ENCODE data around the gene THSD7A. TPM values are rescaled to one million over a fixed set of nuclear protein-coding genes. Genes with fewer than 3 reads are reported as not detected.

The THSD7A gene
- total RNA-seq, 1 donor from 2014 or later, result 0.26 TPM

GRCh38 chr7:11492307-11492706 lies 339.7 kb downstream of the THSD7A start:
- Histone ChIP-seq H3K4me3 (ENCODE audit: low read depth, low read length) (no peak overlapping the region), H3K27me3 (ENCODE audit: control insufficient read depth, insufficient read depth, low read length) (no peaks in the 10 kb centered on the region), H3K36me3 (ENCODE audit: control insufficient read depth, insufficient read depth, low read length) (no peaks in the 10 kb centered on the region)
- peak; percentile 60 for DNase-seq (ENCODE audit: low read depth)
- FAIRE-seq, result no peak
- no peak for TF ChIP-seq CTCF (IDR thresholded peaks at IDR 0.05; ENCODE audit: insufficient read depth, low read length, severe bottlenecking)

- Histone ChIP-seq H3K36me3 (ENCODE audit: control insufficient read depth, insufficient read depth, low read length) (no peaks in the 10 kb centered on the region), H3K4me3 (ENCODE audit: low read depth, low read length) (no peak overlapping the region), H3K27me3 (ENCODE audit: control insufficient read depth, insufficient read depth, low read length) (no peaks in the 10 kb centered on the region)
- TF ChIP-seq CTCF (IDR thresholded peaks at IDR 0.05; ENCODE audit: insufficient read depth, low read length, severe bottlenecking), result no peak
- DNase-seq (ENCODE audit: low read depth) (no peak), FAIRE-seq (no peak)
These were observed 340.2 kb downstream of the THSD7A start for GRCh38 chr7:11491811-11492210.

- FAIRE-seq (no peak), DNase-seq (ENCODE audit: low read depth) (no peak)
- Histone ChIP-seq H3K27me3 (ENCODE audit: control insufficient read depth, insufficient read depth, low read length) (no peaks in the 10 kb centered on the region), H3K36me3 (ENCODE audit: control insufficient read depth, insufficient read depth, low read length) (no peaks in the 10 kb centered on the region), H3K4me3 (ENCODE audit: low read depth, low read length) (no peak overlapping the region)
- no peak for TF ChIP-seq CTCF (IDR thresholded peaks at IDR 0.05; ENCODE audit: insufficient read depth, low read length, severe bottlenecking)
These were observed 342.7 kb downstream of the THSD7A start for GRCh38 chr7:11489280-11489679.

- no peak for DNase-seq (ENCODE audit: low read depth)
- Histone ChIP-seq H3K27me3 (ENCODE audit: control insufficient read depth, insufficient read depth, low read length) (no peaks in the 10 kb centered on the region), H3K4me3 (ENCODE audit: low read depth, low read length) (no peak overlapping the region), H3K36me3 (ENCODE audit: control insufficient read depth, insufficient read depth, low read length) (no peaks in the 10 kb centered on the region)
- TF ChIP-seq CTCF (IDR thresholded peaks at IDR 0.05; ENCODE audit: insufficient read depth, low read length, severe bottlenecking), result no peak
- no peak for FAIRE-seq
These were observed 345.7 kb downstream of the THSD7A start for GRCh38 chr7:11486271-11486670.

- Histone ChIP-seq H3K36me3 (ENCODE audit: control insufficient read depth, insufficient read depth, low read length) (no peaks in the 10 kb centered on the region), H3K27me3 (ENCODE audit: control insufficient read depth, insufficient read depth, low read length) (no peaks in the 10 kb centered on the region), H3K4me3 (ENCODE audit: low read depth, low read length) (no peak overlapping the region)
- FAIRE-seq (no peak), DNase-seq (ENCODE audit: low read depth) (no peak)
- TF ChIP-seq CTCF (IDR thresholded peaks at IDR 0.05; ENCODE audit: insufficient read depth, low read length, severe bottlenecking), result no peak
These were observed 346.4 kb downstream of the THSD7A start for GRCh38 chr7:11485636-11486035.

GRCh38 chr7:11480143-11480542 lies 351.9 kb downstream of the THSD7A start:
- TF ChIP-seq CTCF (IDR thresholded peaks at IDR 0.05; ENCODE audit: insufficient read depth, low read length, severe bottlenecking), result no peak
- DNase-seq (ENCODE audit: low read depth), result peak; percentile 32
- H3K36me3 ChIP-seq (ENCODE audit: control insufficient read depth, insufficient read depth, low read length), result no peaks in the 10 kb centered on the region
- H3K4me3 ChIP-seq (ENCODE audit: low read depth, low read length), result no peak overlapping the region
- no peaks in the 10 kb centered on the region for H3K27me3 ChIP-seq (ENCODE audit: control insufficient read depth, insufficient read depth, low read length)
- no peak for FAIRE-seq

Measured in bronchial epithelial cell (primary cell).